Hippocampal formation (tissue), 2 donors: Measurements from ENCODE around the gene PPP1R17.

Experiments
- DNase-seq, 2 donors: peaks; one replicate each; lab custom pipeline; 2025; lab: John Stamatoyannopoulos, UW

Gene PPP1R17

DNA sequence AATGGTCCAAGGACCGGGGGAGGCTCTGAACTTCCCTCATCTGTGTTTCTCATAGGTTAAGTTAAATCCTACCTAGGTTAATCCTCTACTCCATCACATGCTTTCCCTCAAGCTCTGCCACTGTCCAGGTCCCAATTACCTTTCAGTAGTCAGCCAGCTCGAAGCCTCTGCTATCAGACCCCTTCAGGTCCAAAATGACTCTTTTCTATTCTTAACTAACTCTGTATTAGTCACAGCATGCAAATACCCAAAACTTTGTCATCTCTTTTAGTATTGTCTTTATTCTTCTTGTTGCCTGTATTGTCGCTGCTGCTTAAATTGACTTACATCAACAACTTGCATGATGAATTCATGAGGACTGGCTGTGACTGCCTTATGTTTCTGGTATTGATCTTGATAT lies 15.3 kb downstream of the PPP1R17 start:
- DNase-seq: no peak

DNA sequence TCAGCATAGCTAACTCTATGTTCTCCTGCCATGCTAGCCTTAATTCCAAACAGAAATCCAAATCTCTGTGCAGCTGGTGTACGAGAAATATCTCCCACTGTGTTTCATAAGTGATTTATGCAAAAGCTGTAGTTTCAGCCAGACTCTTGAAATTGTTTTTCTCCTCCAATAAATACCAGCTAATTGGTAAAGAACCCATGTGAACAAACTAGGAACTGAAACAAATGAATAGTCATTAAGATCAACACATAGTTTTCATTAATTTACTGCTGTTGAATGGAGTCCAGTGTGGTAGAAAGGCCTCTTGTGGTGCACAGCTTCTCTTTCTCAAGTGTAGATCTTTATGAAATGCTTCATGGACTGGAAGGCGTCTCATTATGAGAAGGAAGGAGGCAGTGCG lies 18.4 kb downstream of the PPP1R17 start:
- no peak for DNase-seq

DNA sequence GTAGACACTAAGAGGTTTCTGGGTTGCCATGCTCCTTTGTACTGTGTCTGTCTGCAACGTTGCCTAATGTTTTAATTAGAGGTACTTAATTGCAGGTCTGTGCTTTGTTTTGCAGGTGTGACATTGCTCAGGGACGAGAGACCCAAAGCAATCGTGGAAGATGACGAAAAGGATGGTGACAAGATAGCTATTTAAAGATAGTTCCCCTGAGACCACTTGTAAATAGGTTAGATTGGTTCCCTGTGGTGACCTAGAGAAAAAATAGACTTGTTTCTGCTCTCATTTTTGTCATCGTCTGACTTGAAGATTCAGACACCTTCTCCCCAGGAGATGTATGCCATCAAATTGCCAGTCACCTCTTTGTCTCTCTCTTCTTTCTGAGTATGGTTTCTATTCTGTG lies 20.1 kb downstream of the PPP1R17 start:
- no peak for DNase-seq

DNA sequence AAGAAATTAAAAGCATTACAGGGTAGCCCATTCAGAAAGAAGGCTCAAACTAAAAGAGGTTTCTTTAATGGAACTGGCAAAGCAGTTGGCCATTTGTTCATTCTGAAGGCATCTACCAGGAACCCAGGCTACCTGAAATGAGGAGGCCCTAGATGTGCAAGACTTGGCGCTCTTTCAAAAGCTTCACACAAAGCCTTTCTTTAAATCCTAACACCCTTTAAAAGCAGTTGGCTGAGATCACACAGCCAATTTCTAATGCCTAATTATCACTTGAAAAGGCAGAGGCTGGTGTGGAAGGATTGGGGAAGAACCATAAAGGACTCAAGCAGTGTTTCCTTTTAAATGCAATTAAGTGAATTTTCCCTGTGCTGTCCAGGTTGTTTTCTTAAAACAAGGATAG lies 23.2 kb downstream of the PPP1R17 start:
- no peak for DNase-seq

DNA sequence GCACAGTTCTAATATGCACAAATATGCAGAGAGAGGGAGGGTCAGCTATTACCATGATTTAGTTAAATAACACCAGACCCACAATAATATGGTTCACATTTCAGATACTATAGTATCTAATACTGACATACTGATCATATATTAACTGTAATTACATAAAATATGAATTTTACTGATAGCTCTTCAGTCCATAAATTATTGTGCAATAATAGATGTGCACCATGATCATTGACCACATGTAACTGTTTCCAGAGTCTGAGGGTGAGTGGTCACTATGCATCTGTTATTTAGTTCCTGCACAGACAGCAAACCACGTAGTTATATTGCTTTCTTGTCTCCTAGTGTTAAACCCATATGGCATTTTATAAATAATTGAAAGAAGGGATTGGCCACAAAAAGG lies 29.3 kb downstream of the PPP1R17 start:
- DNase-seq: no peak

DNA sequence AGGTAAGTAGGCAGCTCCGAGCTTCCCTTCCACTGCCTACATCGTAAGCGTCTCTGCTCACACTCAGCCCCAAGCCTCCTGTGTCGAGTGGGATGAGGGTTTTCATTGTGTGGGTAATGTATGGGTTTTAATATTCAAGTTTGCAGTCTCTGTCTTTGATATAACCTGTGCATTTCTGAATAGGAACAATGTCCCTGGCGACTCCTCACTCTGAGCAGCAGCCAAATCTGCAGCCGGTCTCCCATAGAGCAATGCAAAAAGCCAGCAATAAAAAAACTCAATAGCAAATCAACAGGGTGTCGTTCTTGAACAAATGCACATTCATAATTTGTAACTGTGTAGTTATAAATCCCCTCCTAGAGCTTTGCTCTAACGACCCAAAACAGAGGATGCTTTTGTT lies 33.4 kb downstream of the PPP1R17 start:
- no peak for DNase-seq

DNA sequence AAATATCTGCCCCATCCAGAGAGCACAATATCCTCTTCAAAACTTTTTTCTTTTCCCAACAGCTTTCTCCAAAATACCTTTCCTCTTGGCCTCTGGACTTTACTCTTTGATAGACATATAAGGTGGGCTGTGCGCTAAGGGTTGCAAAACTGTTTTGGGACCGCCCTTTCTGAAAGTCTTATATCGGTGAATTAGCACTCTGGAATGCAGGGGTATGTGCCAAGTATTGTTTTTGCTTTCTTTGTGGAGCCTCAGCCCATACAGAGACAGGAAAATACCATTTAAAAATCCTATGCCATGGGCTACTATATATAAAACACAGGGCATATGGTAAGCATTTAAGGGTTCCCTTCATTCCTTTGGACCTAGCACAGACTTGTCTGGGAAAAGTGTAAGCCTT lies 37.7 kb downstream of the PPP1R17 start:
- DNase-seq: no peak

DNA sequence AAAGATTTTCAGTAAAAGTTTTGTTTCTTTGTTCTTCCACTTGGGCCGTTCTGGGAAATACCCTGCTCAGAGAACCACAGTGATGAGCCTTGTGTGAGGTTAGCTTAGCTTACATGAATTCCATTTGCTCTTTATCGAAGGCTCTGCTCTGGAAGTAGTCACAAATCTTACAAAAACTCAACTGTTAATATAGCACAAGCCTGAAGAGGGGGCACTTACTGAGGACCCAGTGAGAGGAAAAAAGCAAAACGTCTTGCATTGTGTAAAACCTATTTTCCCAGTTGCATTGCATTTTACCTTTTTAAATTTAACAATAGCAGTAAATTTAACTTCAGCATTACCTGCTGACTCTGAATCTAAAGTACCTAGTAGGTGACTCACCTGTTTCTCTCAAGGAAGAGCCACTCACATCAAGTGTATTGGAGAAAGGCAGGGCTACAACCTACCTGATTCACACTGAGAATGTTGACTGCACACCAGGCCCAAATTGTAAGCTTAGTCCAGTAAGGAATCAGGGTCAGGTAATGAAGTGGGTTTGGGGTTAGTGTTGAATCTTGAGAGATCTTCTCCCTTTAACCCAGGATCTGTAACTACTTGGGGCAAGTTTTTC lies 42.3 kb downstream of the PPP1R17 start:
- no peak for DNase-seq

DNA sequence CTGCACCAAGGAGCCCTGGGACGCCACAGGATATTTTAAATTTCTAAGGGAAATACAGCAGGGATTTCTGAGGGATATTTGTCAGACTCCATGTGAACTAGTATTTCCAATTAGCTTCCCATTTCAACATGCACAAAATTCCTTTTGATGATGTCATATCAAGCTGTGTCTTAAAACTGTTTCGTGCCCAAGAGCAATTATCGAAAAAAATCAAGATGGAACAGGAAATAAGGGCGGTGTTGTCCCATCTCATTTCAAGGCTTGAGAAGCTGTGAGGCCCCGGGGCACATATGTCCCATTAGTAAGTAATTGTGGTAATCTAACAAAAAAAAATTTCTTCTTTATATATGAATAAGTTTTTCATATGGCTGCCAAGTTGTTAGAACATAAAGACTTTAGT lies 47.4 kb downstream of the PPP1R17 start:
- no peak for DNase-seq

DNA sequence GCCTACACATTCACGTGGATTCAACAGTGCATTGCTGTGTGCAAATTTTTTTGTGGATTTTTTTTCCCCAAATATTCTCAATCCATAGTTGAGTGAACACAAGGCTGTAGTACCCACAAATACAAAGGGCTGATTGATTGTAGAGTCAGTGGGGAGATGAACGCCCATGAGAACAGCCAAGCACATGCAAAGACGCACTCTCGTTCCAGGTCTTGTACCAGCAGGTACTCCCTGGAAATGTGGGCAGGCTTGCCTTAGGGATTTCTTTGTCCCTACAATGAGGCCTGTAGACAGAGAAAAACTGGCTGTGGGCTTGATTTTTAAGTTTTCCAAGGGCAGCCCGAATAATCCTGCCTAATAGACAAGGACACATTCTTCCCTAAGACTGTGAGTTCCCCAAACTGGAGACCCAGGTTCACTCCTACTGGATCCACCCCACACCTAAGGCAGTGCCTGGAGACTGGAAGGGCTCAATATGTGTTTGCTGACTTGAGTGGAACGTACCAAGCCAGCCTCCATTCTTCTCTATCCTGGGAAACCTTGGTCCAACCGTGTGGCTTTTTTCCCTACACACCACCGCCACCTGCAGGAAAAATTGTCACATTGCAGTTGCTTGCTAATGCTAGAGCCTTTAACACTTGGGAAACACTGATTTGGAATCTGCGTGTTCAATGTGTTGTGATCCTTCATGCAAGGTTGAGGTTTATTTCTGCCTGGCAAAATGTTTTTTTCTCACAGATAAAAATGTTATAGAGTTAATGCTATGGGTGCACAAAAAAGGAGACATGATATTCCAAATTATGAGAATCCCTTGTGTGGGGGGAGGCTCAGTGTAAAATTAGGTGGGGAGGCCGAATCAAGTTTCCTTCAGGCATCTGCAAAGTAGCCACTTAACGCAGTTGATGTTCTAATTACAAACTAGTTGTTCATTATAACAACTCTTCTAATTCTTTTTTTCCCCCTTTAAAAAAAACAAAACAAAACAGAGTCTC lies 49.3 kb downstream of the PPP1R17 start:
- peak; percentile 67 to 79 for DNase-seq

DNA sequence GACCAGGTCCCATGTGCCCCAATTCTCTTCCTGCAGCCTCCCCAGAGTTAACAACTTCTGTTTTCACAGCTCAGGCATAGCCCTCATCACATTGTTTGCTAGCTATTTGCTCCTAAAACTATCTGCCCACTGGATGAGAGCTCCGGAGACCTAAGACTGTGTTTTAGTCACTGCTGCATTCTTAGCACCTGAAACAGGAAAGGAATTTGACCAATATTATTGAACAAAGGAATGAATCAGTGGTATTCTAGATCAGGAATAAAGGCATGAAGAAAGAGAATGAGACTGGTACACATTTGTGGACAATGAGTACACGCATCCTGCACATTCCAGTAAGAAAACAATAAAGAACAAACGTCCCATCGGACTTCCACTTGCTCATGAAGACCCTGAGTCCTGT lies 54.8 kb downstream of the PPP1R17 start:
- DNase-seq: no peak

DNA sequence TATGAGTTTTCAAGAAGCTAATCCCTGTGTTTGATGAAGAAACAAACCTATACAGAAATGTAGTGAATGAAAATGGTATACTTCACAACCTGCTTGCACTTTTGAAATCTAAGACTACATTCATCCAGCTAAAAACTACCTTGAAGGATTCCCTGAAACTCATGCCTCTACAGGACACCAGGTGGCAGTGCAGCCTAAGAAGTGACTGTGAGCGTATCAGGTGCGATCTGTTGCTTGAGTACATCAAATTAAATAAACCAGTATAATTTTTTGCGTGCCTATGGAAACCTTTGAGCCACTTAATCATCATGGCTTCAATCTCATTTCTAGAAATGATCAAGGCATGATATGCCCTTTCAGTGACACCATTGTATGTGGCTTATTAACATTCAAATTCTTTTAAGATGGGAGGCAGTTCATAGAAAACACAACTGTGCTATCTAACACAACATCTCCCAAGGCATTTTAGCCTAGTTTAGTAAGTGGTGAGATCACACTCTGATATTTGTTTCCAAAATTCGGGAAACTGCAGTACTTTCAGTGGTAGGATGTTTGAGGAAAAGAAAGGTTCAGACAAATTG lies 57.4 kb downstream of the PPP1R17 start:
- peak; percentile 70 to 71 for DNase-seq

DNA sequence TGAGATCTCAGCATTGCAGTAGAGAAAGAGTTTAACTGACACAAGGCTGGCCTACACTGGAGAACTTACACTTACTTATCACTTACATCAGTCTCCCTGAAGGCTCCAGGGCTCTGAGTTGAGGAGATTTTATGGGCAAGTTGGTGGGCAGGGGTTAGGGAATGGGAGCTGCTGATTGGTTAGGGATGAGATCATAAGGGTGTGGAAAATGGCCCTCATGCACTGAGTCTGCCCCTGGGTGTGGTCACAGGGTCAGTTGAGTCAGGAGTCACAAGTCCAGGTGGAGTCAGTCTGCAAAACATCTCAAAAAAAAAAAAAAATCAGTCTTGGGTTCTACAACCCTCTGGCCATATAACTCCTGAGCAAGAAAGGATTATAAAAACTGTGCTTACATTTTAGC lies 60.5 kb downstream of the PPP1R17 start:
- no peak for DNase-seq

DNA sequence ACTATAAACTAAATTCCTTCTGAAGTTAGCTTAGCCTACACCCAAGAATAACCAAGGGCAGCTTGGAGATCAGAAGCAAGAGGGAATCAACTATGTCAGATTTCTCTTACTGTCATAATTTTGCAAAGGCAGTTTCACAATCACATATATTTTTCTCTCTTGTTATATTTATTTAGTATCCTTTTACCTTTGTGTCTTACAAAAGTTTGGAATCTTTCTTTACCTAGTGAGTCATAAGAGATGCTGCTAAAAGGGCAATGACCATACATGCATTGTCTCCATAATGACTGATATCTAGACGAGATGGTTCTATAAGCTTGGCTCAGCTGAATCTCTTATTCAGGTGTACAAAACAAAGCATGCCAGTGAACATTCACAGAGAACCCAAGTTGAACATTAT lies 61.1 kb downstream of the PPP1R17 start:
- DNase-seq: no peak

DNA sequence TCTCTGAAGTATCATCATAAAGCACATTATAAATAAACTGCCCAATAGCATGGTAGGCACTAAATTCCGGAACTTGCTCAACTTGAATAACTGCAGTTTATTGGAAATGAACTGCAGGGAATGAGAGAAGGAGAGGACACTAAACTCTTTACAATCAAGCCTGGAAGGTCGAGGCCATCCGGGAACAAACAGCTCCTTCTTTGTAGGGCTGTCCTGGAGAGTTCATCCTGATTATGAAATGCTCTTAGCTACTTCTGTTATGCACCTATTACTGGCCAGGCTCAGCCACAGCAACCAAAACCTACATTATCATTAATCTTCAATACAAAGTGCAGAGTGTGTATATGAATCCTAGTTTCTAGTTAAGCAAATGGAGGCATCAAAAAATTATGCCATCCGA lies 64.7 kb downstream of the PPP1R17 start:
- DNase-seq: no peak
